SU-DHL-6 (cell line): ENCODE results near the gene LRRC73.
A peak's percentile ranks its signal among the peaks of the same experiment; 100 is the strongest.

Experiments
- H2AFZ ChIP-seq: fragments of 200-600 bp; sonication (generic); 2 replicates; pipeline ENCODE4 v1.6.1; 2014; ENCODE audit warnings: low read depth, mild to moderate bottlenecking, moderate library complexity, mixed read lengths, antibody characterized with exemption, low read length; ENCODE audit not compliant: severe bottlenecking
- H3F3A ChIP-seq: fragments of 200-600 bp; shearing (Covaris generic); 2 replicates; pipeline ENCODE4 v1.6.0; 2016; ENCODE audit warnings: antibody characterized with exemption, mild to moderate bottlenecking; ENCODE audit not compliant: insufficient read depth
- H3K27ac ChIP-seq: fragments of 200-600 bp; sonication (generic); 2 replicates; pipeline ENCODE4 v1.5.1; 2016; ENCODE audit warnings: low read depth, mild to moderate bottlenecking, low read length, moderate library complexity, mixed read lengths
- H3K27me3 ChIP-seq: fragments of 200-600 bp; sonication (generic), shearing (Covaris generic); 2 replicates; pipeline ENCODE4 v1.6.0; 2014; ENCODE audit warnings: mild to moderate bottlenecking, low read length
- H3K36me3 ChIP-seq: fragments of 200-600 bp; sonication (generic); 2 replicates; pipeline ENCODE4 v1.6.1; 2014; ENCODE audit warnings: mild to moderate bottlenecking, low read length, mixed read lengths
- H3K4me2 ChIP-seq: fragments of 300-600, 200-600 bp; shearing (Covaris generic), sonication (generic); 2 replicates; pipeline ENCODE4 v1.6.0; 2014; ENCODE audit warnings: low read length, low read depth, mild to moderate bottlenecking; ENCODE audit not compliant: poor library complexity, severe bottlenecking
- H3K4me3 ChIP-seq: fragments of 200-600 bp; sonication (generic); 2 replicates; pipeline ENCODE4 v1.5.1; 2014; ENCODE audit warnings: antibody characterized with exemption, low read length, mild to moderate bottlenecking, mixed read lengths; ENCODE audit not compliant: insufficient read depth, poor library complexity, severe bottlenecking
- H3K79me2 ChIP-seq: fragments of 200-600 bp; sonication (generic); 2 replicates; pipeline ENCODE4 v1.6.1; 2014; ENCODE audit warnings: mild to moderate bottlenecking, low read length, moderate library complexity; ENCODE audit not compliant: insufficient read depth
- H3K9ac ChIP-seq: fragments of 200-600 bp; sonication (generic); 2 replicates; pipeline ENCODE4 v1.7.0; 2014; ENCODE audit warnings: mild to moderate bottlenecking, low read length
- H3K9me2 ChIP-seq: fragments of 200-600 bp; sonication (generic); replicated peaks from 2 replicates; pipeline ENCODE4 v1.6.1; 2014; ENCODE audit warnings: low read length; ENCODE audit not compliant: insufficient read depth
- H3K9me3 ChIP-seq: fragments of 200-600 bp; sonication (generic); 2 replicates; pipeline ENCODE4 v1.6.1; 2014; ENCODE audit warnings: low read length, mixed read lengths; ENCODE audit not compliant: insufficient read depth
- H4K20me1 ChIP-seq: fragments of 200-600 bp; sonication (generic); 2 replicates; pipeline ENCODE4 v1.6.1; 2014; ENCODE audit warnings: low read depth, mild to moderate bottlenecking, antibody characterized with exemption, low read length, moderate library complexity, mixed read lengths
- CTCF ChIP-seq: fragments of 200-600 bp; sonication (generic); IDR thresholded peaks from one replicate; pipeline ENCODE4 v1.5.1; 2017; ENCODE audit warnings: antibody characterized with exemption, mild to moderate bottlenecking, low read length, moderate library complexity; ENCODE audit not compliant: insufficient read depth, poor library complexity, severe bottlenecking
- EZH2phosphoT487 ChIP-seq: fragments of 200-600 bp; sonication (generic), shearing (Covaris generic); conservative IDR thresholded peaks from 2 replicates; pipeline ENCODE4 v1.6.1; 2018; ENCODE audit warnings: mild to moderate bottlenecking, antibody characterized with exemption, low read length, moderate library complexity, mixed read lengths

Gene LRRC73

DNA sequence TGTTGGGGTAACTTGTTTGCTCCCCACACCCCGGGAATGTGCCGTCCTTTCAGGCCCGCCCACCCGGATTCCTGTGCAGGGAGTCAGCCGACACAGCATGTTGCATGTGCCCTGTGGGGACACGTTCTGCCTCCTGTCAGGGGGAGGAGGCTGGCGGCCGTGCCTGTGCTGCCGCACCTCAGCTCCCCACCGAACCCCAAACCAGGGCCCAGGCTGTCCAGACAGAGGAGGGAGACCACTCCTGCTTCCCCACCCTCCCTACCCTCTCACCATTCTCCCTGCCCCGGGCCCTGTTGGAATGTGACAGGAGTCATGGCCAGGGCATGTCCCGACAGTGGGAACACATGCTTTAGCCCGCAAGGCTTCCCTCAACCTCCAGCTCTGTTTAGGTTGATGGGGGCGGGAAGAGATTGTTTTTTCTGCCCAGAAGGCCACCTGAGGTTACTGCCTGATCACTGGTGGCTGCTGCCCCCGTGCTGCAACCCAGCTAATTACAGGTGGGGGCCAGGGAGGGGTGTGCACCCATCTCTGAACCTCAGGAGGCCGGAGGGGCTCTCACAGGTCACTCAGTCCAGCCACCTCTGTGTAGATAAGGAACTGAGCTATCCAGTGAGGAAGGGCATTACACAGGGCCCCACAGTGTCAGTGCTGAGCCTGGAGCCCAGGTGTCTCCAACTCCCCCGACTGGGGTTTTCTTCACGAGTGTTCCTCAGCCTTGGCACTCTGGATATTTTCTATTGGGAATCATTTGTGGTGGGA is 13.6 kb downstream of the LRRC73 start:
- Histone ChIP-seq H4K20me1 (no peaks in the 10 kb centered on the region), H3K36me3 (no peaks in the 10 kb centered on the region), H3K4me2 (no peak overlapping the region), H3K9me2 (no peaks in the 10 kb centered on the region), H3K79me2 (no peaks in the 10 kb centered on the region), H3K9me3 (no peaks in the 10 kb centered on the region), H3F3A (no peaks in the 10 kb centered on the region), H3K27ac (no peak overlapping the region), H3K9ac (no peak overlapping the region), H3K27me3 (no peaks in the 10 kb centered on the region), H3K4me3 (no peak overlapping the region), H2AFZ (no peak overlapping the region)
- TF ChIP-seq CTCF: peak; percentile 41
- no peak for TF ChIP-seq EZH2phosphoT487

DNA sequence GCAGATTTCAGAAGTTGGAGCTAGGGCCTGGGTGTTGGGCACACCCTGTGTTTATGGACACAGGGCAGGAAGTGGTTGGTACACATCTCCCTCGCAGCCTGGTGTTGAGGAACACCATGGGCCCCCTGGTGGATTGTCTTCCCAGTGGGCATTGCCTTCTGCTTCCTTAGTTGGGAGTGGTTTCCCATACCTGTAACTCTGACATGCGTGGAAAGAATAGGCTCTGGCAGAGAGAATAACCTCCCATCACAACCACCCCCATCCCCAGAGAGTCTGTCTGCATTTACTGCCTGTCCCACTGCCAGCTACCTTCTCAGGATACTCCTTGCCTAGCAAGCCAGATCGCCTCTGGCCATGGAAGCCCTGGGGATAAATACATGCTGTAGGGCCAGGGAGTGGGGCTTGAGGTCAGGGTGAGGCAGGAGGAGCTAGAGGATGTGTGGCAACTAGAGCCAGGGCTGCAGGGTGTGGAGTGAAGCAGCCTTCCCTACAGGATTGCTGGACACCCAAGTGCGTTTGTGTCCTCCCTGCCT is 14.7 kb downstream of the LRRC73 start:
- Histone ChIP-seq H3K4me3 (no peak overlapping the region), H3K27me3 (no peaks in the 10 kb centered on the region), H3F3A (no peaks in the 10 kb centered on the region), H3K9me2 (no peaks in the 10 kb centered on the region), H3K9me3 (no peaks in the 10 kb centered on the region), H4K20me1 (no peaks in the 10 kb centered on the region), H3K36me3 (no peaks in the 10 kb centered on the region), H3K27ac (no peak overlapping the region), H2AFZ (no peak overlapping the region), H3K79me2 (no peaks in the 10 kb centered on the region), H3K9ac (no peak overlapping the region), H3K4me2 (no peak overlapping the region)
- TF ChIP-seq EZH2phosphoT487: no peak
- TF ChIP-seq CTCF: no peak

- no peaks in the 10 kb centered on the region for H3K9me3 ChIP-seq
- H3K27me3 ChIP-seq: no peaks in the 10 kb centered on the region
- H3K9ac ChIP-seq: no peak overlapping the region
- no peak for TF ChIP-seq EZH2phosphoT487
- no peak for TF ChIP-seq CTCF
- no peak overlapping the region for H2AFZ ChIP-seq
- no peaks in the 10 kb centered on the region for H3K36me3 ChIP-seq
- no peak overlapping the region for H3K4me3 ChIP-seq
- H3K27ac ChIP-seq: no peak overlapping the region
- H4K20me1 ChIP-seq: no peaks in the 10 kb centered on the region
- H3K9me2 ChIP-seq: no peaks in the 10 kb centered on the region
- H3K4me2 ChIP-seq: no peak overlapping the region
- H3K79me2 ChIP-seq: no peaks in the 10 kb centered on the region
- no peaks in the 10 kb centered on the region for H3F3A ChIP-seq
These were observed 15.4 kb downstream of the LRRC73 start for GRCh38 chr6:43494766-43495165.
